GM21367 (cell line): ENCODE measurements around the gene ZNF48.
"Not testable (repeated sequence)": the region's sequence is repeated elsewhere in the genome, so short reads cannot be mapped to it uniquely, and the experiment has no call there.

Source experiments
- ATAC-seq: cut with Tn5 transposase; IDR thresholded peaks from one replicate; pipeline ENCODE4 v1.9.1; 2021; ENCODE audit not compliant: unreplicated experiment

ZNF48 gene

DNA sequence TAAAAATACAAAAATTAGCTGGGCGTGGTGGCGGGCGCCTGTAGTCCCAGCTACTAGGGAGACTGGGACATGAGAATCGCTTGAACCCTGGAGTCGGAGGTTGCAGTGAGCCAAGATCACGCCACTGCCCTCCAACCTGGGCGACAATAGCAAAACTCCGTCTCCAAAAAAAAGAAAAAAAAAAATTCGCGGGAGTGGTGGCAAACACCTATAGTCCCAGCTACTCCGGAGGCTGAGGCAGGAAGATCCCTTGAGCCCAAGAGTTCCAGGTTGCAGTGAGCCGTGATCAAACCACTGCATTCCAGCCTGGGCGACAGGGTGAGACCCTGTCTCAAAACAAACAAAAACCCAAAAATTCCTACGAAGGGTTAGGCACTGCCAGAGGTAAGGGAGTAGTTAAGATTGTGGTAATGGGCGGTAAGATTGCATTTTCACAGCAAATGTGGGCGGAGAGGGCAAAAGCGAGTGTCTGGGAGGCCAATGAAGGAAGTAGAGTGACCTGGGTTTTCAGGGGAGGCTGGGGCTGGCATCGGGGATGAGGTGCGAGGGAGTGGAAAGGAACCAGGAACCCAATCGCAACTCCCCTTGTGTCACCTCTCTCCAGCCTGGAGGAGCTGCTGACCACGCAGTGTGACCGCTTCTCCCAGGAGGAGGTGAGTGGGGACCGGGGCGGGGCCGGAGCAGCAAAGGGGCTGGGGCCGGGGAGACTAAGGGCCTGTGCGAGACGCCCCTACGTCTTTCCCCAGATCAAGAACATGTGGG is 18.0 kb upstream of the ZNF48 start:
- ATAC-seq: no peak

DNA sequence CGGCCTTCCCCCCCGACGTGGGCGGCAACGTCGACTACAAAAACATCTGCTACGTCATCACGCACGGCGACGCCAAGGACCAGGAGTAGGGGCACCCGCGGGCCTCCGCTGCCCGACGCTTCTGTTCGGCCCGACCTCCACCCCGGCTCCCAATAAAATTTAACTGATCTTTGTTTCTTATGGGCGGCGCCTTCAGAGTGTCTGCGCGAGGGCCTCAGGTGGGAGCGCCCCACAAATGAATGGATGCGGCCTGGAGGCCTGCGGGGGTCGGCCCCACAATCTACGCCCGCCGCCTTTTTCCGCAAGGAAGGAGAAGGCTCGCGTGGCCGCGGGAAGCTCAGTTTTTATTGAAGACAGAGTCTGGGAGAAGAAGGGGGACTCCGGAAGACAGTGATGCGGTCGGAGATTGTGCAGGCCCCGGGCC is 17.4 kb upstream of the ZNF48 start:
- ATAC-seq: no peak

DNA sequence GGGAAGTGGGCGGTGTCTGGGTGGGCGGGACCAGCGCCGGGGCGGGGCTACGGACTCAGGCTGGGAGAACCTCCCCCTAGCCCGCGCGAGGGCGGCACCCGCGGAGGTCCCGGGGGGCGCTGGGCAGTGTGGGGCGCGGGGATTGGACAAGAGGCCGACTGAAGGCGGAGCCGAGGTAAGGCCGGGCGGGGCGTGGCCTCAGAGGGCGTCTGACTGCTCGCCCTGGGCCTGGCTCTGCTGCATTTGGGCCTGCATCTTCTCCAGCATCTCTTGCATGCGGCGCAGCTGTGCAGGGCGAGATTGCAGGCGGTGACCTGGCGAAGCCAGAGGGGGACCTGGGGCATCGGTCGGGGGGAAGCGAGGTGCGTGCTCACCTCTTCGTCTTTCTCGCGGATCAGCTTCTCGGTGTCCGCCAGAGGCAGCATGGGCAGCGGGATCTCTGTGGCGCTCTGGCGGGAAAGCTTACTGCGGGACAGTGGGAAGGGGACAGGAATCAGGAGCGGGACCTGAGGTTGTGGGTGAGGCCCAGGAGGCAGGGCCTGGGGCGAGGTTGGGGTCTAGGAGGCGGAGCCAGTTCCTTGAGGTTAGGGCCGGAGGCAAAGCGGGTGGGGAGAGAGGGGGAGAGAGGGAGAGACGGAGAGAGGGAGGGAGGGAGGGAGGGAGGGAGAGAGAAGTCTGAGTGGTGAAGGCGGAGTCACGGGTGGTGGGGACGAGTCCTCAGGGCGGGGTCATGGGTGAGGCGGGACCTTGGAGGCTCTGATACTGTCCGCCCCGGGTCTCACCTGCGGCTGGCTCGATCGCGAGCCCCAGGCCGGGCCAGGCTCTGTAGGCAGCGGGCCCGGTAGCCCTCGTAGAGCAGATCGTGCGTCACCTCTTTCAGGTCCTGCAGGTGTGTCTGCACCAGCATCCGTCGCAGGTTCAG is 16.7 kb upstream of the ZNF48 start:
- ATAC-seq: peak; percentile 72

DNA sequence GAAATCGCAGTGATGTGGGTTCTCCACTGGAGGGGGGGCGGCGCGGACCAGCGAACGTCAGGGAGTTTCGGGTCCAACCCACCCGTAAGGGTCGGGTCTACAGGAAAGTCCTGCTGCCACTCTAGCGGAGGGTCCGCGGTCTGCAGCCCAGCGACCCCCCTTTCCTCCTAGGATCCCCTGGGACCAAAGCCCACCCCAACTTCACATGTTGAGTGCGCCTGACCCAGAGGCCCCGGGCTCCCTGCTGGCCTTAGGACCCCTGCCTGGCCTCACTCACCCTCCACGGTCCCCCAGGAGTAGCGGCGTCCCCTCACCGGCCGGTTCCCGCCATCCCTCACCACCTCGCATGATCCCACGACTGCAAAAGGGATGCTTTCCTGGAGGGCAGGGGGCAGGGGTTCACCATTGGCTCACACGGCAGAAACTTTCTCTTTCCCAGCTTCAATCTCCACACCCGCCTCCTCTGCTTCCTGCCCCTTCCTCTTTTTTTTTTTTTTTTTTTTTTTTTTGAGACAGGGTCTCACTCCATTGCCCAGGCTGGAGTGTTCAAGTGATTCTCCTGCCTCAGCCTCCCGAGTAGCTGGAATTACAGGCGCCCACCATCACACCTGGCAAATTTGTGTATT is 15.9 kb upstream of the ZNF48 start:
- no peak for ATAC-seq

DNA sequence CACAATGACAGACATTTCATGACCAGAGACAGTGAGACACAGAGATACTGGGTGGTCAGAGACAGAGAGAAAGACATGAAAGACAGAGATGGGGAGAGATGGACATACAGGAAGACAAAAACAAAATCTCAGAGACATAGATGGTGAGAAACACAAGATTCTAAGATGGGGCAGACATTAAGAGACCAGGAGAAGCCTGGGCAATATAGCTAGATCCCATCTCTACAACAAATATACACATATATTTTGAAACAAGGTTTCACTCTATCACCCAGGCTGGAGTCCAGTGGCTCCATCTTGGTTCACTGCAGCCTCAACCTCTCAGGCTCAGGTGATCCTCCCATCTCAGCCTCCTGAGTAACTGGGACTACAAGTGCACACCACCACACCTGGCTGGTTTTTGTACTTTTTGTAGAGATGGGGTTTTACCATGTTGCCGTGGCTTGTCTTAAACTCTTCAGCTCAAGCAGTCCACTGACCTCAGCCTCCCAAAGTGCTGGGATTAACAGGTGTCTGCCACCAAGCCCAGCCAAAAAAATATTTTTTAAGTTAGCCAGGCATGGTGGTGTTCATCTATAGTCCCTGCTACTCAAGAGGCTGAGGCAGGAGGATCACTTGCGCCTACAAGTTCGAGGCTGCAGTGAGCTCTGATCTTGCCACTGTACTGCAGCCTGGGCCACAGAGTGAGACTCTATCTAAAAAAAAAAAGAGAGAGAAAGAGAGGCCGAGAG is 15.0 kb upstream of the ZNF48 start:
- ATAC-seq: no peak

DNA sequence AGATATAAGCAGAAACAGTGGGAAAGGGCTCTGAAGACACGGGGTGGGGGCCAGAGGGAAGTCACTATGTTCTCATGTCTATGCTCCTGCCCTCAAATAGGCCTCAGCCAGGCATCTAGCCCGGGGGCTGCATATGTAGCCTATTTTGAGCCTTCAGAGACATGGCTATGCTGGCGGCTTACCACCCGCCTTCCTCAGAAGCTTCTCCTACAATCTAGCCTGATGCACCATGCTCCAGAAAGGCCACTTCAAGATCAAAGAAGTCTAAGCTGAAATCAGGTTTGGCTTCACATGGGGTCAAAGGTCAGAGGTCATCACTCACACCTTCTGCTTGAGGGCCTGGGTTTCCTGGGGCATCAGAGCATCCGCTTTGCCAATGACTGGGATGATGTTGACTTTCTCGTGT is 14.4 kb upstream of the ZNF48 start:
- no peak for ATAC-seq

DNA sequence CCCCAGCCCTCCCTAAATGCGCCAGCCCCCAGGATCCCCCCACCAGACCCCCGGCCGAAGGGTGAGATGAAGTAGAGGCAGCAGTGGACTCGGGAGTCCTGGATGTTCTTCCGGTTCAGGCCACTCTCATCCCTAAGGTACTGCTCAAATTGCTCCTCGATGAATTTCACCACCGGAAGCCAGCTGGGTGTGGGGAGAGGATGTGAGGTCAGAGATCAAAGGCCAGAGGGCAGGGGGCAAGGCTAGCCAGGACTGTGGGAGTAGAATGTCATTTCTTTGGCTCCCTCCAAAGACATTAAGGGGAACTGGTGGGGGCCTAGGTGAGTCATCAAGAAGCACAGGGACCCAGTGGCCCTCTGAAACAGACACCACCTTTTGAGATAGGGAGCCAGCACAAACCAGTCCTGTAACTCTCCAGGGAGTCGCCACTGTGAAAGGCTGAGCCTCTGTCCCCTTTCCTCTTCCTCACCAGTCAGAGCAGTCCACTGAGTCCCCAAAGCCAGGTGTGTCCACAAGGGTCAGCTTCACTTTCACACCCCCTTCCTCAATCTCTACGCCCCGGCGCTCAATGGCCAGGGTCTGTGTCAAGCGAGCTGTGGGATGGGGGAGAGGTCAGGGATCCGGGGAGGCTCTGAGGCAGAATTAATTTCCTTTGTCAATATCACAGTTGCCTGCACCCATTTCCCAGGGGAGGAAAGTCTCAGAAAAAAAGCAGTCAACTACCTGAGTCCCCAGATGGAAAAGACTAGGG is 13.8 kb upstream of the ZNF48 start:
- ATAC-seq: no peak

DNA sequence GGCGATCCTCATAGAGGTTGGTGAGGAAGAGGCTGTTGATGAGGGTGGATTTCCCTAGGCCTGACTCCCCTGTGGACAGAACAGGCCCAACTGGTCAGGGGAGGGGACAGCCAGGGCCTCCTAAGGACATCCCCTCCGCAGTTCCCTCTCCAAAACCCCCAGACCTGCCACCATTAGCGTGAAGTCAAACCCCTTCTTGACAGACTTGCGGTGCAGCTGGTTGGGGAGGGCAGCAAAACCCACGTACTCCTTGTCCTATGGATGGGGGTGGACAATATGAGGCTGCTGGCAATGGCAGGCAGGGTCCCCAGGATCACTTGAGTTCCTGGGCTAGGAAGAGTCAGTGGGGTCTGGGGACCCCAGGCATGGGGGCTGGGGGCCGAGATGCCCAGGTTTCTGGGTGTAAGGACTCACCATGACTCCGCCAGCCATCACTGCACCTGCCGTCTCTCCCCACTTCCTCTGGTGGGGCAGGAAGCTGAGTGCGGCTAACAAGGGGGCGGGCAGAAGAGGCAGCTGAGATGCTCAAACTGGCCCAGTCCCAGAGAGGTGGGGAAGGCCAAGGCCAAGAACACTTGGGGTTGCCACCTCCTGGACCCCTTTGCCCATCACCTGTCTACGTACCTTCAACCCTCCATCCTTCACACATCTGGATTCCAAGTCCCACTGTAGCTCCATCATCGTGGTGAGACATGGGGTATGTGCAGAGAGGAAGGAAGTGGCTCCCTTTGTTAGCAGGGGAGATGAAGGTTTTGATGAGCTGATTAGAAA is 12.9 kb upstream of the ZNF48 start, which contains the start of gene SEPTIN1:
Gene SEPTIN1 (minus strand): TSS at position 451 of the 771 bp plus-strand sequence. CDS start 19 bp downstream, at position 432.
- no peak for ATAC-seq

DNA sequence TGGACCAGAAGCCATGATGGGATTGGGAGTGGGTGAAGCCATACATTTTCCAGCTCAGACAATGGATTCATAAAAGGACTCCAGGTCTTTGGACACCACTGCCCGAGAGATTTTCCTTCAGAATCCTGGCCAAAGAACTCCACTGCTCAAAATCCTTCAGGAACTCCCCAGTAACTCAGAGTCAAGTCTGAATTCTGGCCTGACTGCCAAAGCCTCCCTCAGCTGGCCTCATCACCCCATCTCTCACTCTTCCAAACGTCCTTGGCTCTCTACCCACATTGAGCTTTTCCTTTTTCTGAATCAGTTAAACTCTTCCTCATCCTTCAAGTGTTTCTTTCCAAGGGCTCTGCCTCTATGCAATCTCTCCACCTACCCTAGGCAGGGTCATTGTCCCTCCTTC is 11.7 kb upstream of the ZNF48 start:
- ATAC-seq: no peak

DNA sequence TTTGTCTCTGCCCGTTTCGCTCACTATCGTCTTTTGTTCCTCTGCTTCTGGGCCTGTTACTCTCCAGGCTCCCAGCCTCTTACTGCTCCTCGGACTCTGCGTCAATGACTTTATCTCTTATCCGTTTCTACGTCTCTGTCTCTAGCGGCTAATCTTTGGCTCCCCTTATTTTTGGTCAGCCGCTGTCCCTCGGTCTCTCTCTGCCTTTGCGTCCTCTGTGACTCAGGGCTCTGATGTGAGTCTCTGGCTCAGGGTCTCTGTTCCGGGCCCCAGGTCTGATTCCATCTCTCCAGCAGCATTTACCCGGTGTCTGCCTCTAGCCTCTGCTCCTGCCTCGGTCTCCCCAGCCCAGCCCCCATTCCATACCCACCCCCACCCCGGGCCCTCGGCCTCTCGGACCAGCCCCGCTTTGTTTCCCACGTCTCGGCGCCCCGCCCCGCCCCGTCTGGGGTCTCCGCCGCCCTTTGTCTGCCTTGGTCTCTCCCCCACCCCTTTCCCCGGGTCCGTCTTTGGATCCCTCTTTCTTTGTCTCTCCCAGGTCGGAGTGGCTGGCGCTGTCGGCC is 547 bp upstream of the ZNF48 start:
- no peak for ATAC-seq

DNA sequence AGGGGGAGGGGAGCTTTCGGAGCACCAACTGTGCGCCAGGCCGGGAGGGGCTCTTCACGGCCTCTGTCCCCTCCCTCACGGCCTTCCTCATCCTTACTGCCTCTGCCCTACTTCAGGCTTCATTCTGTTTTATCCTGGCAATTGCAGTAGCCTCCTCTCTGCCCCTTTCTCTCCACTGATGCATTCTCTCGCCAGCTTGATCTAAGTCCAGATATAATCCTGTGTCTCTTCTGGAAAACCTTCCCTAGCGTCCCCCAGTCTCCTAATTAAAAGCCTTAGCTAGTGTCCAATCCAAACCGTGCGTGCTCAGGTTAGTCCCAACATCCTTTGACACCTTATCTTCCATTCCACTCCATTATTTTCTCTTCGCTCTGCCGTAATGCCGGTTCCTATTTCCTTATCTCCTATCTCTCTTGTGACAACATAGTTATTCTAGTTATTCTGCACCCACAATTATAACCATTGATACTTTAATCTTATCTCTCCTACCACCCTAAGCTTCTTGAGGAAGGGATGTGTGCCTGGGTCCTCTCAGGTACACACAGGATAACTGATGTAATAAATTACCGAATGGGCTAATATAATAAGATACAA is 869 bp downstream of the ZNF48 start:
- ATAC-seq: no peak

DNA sequence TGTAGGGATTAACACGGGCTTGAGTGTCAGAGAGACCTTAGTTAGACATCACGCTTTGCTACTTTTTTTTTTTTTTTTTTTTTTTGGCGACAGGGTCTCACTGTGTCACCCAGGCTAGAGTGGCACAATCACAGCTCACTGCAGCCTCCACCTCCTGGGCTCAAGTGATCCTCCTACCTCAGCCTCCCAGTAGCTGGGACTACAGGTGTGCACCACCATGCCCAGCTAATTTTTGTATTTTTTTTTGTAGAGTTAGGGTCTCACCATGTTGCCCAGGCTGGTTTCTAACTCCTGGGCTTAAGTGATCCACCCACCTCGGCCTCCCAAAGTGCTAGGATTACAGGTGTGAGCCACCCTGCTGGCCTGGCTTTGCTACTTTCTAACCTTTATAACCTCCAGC is 1.4 kb downstream of the ZNF48 start:
- not testable (repeated sequence) for ATAC-seq

DNA sequence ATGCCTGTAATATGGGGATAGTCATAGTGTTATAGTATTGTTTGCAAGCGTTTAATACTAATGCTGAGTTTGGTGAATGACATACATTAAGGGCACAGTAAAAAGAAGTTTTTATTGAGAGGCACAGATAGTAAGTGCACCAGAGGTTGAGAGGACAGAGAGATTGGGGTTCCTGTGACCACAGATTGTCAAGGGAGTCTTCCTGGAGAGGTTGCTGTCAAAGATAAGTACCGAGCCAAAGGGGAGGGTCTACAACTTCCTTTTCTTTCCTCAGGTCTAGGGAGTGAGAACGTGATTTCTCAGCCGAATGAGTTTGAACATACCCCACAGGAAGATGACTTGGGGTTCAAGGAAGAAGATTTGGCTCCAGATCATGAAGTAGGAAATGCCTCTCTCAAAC is 1.8 kb downstream of the ZNF48 start:
- no peak for ATAC-seq

DNA sequence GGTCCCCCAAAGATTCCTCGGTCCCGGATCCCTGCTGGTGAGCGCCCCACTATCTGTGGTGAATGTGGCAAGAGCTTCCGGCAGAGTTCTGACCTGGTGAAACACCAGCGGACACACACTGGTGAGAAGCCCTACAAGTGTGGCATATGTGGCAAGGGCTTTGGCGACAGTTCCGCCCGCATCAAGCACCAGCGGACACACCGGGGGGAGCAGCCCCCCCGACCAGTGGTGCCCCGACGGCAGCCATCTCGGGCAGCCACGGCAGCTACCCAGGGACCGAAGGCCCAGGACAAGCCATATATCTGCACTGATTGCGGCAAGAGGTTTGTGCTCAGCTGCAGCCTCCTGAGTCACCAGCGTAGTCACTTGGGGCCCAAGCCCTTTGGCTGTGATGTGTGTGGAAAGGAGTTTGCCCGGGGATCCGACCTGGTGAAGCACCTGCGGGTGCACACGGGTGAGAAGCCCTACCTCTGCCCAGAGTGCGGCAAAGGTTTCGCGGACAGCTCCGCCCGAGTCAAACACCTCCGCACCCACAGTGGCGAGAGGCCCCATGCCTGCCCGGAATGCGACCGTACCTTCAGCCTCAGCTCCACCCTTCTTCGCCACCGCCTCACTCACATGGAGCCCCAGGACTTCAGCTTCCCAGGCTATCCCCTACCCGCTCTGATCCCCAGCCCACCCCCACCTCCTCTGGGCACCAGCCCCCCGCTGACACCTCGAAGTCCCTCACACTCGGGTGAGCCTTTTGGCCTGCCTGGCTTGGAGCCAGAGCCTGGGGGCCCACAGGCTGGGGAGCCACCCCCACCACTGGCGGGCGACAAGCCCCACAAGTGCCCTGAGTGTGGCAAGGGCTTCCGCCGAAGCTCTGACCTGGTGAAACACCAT is 2.8 kb downstream of the ZNF48 start:
- ATAC-seq: no peak

DNA sequence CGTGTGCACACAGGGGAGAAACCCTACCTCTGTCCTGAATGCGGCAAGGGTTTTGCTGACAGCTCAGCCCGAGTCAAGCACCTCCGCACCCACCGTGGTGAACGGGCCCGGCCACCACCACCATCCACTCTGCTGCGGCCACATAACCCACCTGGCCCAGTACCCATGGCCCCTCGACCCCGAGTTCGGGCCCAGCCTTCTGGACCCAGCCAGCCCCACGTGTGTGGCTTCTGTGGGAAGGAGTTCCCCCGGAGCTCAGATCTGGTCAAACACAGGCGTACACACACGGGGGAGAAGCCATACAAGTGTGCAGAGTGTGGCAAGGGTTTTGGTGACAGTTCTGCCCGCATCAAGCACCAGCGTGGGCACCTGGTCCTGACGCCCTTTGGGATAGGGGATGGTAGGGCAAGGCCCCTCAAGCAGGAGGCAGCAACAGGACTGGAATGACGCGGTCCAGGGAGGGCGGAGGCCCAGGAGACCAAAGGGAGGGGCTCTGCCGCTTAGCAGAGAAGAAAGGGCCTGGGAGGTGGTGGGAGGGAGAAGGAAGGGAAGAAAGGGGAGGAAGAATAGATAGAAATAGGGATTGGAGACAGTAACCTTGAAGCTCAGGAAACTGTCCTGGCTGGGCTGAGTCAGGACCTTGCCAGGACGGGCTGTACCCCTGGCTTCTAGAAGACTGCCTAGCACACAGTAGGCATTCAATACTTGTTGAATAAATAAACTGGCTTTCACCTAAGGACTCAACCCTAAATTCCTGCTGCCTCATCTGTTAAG is 3.6 kb downstream of the ZNF48 start:
- ATAC-seq: no peak

DNA sequence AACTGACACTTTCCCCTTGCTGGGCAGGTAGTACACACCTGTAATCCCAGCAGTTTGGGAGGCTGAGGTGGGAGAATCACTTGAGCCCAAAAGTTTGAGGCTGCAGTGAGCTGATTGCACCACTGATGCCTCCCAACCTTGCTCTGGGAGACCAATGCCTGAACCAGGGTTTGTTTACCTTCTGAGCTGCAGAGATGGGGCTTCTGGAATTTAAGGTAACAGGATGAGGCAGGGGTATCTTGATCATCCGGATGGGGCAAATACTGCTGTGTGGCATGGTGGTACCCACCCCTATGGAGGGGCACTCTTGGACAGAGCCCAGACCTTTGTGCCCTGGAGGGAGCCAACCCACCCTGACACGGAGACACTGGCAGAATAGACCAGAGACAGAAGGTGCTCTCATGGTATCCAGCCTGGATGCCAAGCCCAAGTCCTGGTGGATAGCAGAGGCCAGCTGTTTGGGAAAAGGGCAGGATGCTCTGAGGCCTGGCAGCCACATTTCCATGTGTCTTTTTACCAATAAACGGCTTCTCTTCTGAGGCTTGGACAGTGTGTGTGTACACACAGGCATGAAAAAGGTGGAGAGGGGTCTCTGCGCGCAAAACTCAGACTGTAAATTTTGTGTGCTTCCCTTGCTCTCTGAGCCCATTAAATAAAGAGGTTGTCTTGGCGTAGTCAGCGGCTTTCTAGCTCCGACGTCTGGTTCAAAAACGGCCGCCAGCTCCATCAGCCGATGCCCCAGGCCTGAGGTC is 4.4 kb downstream of the ZNF48 start:
- ATAC-seq: no peak
